Activated naive CD8-positive, alpha-beta T cell treated with anti-CD3 and anti-CD28 coated beads, Interleukin-2, amount 50 U/mL, for 16 hours (primary cell): ENCODE measurements around the gene CGNL1.

Source experiments
- DNase-seq: peaks from one replicate; pipeline ENCODE4 v3.0.0-alpha.2; 2020; ENCODE audit warnings: low read depth, low spot score

Gene CGNL1

DNA sequence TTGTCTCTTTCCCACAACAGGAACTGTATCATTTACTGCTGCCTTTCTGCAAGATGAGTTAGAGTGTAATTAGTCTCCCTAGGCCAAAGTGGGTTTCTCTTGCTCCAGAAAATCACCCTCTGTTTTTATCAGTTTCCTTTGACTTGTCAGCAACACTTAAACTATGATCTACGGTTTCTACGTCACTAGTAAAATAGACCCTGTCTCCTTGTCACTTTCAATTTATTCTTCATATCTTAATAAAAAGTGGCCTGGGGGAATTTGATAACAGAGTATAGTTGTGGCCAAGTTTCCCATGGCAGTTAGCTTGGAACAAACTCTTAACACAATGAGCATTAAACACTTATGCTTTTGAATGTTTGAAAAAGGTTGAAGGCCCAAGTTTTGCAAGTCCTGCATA is 79.6 kb downstream of the CGNL1 start:
- DNase-seq = no peak

DNA sequence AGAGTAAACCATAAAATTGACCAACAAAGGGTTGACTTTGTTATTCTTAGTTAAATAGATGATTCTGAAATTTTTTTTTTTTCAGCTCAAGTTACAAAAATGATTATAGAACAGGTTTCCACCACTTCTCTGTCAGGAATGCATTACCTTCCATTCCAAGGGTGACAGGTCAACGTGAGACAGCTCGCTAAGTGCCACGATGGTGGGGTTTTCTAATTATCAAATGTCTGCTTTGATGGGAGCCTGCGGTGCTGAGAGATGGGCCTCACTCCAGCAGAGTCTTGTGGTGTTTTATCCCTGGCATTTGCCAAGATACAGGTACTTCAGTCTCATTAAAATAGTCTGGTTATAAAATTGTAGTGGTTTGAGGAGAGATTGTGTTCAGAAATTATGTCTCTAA is 80.3 kb downstream of the CGNL1 start:
- DNase-seq = no peak

DNA sequence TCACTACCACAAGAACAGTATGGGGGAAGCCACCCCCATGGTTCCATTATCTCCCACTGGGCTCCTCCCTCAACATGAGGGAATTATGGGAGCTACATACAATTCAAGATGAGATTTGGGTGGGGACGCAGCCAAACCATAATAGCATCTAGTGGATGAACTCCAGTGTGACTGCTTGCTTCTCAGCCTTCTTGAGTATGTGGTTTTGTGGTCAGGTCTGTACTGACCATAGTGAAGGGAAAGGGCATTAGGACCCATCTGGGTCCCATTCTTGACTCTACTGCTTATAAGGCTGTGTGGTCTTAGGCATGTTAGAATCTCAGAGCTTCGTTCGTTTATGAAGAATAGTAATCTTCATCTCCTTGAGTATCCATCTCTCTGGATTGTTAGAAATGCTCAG is 81.4 kb downstream of the CGNL1 start:
- DNase-seq = no peak

DNA sequence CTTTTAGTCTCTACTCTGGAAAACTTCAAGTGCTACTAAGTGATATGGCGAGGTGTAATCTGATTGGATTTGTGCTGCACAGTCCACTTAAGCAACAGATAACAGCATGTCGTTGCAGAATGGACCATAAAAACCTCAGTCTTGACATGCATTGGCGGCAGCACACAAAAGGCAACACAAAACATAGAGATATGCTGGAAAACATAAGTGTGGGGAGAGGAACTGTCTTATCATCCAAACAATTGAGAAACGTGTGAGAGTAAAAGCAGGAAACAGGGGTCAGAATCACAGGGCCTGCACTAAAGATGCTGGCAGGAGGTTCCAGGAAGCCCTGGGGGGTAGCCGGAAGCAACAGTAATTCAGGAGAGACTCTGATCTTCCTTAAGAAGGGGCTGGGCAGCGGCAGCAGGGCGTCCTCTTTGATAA is 82.1 kb downstream of the CGNL1 start:
- no peak for DNase-seq

DNA sequence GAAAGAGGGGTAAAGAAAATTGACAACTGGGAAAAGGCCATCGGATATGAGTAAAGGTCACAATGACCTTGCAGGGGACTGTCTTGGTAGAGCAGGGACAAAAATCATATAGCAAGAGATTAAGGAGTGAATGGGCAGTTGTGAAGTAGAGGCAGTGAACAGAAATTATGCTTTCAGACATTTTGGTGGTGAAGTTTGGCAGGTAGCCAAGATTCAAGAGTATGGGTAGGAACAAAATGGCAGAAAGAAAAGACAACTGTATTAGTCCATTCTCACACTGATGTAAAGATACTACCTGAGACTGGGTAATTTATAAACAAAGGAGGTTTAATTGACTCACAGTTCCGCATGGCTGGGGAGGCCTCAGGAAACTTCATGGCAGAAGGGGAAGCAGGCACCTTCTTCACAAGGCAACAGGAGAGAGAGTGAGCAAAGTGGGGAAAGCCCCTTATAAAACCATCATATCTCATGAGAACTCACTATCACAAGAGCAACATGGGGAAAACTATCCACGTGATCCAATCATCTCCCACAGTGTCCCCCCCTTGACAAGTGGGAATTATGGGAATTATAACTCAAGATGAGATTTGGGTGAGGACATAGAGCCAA is 84.0 kb downstream of the CGNL1 start:
- DNase-seq = no peak

DNA sequence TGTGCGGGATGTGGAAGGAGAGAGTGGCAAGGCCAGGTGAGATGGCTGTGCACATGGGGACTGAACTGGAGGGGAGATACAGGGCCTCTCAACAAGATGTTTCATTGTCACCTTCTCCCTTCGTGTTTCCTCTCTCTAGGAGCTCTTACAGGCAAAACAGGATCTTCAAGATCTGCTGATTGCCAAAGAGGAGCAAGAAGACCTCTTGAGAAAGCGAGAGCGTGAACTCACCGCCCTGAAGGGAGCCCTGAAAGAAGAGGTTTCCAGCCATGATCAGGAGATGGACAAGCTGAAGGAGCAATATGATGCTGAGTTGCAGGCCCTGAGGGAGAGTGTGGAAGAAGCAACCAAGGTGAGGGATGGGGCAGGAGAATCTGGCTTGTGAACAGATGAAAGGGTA is 85.2 kb downstream of the CGNL1 start:
- no peak for DNase-seq

DNA sequence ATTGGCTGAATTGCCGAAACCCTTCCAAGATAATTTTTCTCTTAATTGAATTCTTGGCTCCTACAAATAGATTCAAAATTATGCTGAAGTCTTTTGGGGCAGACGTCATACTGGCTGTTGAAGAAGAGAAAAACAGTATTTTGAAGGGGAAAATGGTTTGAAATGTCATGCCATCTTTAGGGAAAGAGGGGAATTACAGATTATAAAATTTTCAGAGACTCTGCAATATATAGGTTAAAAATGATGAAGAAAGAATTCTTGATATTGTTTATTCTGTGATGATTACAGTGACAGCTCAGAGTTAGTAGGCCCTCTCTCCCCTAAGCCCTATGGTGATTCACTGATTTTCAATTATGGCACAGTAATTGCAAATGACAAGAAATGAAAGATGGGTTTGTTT is 86.1 kb downstream of the CGNL1 start:
- DNase-seq = no peak

DNA sequence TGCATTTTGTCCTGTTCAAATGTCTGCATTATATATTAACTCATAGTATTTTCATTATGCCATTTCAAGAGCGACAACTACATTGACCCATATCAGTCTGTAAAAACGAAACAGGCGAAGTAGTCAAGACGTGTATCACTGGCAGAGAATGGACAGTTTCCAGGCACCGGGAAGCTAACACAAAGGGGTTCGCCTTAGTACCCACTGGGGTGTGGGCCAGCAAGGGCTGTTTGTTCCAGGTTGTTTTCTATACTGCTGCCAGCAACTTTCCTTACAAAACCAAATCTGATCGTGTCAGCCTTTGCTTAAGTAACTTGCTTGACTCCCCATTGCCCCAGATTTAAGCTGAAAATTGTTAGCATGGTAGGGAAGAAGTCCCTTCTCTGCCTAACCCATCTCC is 87.1 kb downstream of the CGNL1 start:
- no peak for DNase-seq

DNA sequence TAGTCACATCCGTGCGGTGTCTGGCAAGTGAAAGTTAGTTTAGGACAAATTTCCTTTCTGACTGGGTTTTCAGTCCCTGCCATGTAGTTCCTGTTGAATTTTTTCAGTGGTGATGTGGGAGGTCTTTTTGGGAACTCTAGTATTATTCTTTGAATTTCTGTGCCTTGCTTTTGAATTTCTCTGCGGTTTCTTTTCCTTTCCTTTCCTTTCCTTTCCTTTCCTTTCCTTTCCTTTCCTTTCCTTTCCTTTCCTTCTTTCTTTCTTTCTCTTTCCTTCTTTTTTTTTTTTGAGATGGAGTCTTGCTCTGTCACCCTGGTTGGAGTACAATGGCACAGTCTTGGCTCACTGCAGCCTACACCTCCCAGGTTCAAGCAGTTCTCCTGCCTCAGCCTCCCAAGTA is 88.2 kb downstream of the CGNL1 start:
- DNase-seq = no peak

DNA sequence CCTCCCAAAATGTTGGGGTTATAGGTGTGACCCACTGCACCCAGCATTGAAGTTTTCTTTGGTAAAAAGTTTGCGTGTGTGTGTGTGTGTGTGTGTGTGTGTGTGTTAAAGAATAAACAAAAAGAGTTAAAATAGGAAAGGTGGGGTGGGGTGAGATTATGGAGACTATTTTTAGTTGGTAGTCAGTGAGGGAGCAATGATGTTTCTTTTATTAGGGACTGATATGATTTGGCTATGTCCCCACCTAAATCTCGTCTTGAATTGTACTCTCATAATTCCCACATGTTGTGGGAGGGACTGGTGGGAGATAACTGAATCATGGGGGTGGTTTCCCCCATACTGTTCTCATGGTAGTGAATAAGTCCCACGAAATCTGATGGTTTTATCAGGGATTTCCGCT is 92.2 kb downstream of the CGNL1 start:
- no peak for DNase-seq

DNA sequence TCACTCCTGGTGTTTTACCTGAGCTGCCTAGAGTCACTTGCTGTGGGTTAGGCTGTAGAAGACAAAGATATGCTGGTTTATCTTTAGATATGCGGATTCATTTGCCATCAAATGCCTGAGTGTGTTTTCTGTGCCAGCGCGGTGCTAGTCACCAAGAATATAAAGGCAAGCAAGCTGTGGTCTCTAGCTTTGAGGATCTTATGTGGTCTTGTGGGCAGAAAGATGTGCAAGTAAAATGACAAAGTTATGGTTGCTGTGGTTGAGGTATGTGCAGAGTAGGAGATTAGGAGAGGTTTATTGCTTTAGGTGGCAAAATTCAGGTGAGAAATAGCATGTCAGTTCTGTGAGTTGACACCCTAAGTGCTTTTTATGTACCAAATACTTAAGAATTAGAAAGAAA is 94.2 kb downstream of the CGNL1 start:
- no peak for DNase-seq

DNA sequence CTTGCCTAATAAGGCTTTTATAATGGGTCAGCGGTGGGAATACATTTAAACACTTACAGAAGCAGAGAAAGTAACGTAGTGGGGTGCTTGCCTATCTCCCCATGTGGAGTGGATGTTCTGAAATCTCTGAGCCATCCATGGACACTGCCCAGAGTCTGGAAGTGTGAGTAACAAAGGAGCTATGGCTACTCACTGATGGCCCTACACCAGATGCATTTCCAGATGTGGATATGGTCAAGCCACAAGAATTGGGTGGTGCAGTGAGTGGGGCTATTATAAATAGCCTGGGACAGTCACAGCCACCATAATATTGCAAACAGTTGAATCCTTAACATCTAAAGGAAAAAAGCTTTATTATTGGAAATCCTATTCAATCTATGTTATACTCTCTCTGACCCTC is 96.6 kb downstream of the CGNL1 start:
- no peak for DNase-seq

DNA sequence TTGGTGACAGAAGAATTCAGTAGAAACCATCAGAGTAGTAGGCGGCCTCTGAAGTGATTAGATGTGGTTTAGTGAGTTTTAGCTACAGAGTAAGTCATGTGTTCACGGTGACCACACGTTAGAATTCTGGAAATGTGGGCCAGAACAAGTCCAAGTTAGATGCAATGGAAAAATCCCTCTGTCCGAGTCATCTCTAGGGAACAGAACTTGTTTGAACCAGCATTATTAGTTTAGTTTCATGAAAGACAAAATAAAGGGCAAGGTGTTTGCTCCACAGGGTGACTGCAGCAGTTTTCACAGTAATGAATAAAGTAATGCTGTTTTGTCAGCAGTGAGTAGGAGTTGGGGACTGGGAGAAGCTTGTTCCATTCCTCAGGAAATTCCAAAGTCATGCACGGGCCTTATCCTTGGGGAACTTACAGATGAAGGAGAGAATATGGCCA is 100.2 kb downstream of the CGNL1 start:
- DNase-seq = no peak

DNA sequence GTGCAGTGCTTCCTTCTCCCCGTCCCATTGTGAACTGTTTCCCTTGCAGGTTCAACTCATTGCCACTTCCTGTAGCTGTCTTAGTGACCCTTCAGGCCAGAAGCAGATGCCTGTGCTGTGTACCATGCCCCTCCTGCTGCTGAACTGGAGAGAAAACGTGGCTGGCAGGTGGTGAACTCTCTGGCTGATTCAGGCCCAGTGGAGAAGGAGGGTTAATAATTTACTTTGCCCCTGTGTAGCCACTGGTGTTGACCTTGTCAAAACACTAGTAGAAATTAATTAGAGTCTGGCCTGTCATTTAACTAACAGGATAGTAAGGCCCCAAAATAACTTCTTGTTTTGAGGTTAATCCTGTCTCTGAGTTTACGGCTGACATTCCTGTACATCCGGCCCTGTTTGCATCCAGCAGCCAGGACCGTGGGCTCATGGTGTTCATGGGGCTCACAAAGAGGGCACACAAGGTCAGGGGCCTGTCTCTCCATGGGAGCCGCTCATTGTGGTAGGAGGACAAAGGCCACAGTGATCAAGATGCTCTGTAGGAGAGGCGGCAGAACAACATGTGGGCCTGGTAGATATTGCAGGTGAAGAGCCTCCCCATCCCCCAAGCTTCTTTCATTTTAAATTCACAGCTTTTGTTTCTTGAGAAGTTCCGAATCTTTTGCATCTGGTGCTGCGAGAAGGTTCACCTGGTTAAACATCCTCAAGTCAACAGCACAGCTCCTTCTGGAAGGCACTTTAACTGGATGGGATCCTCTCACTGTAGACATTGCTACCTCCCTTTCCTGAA is 101.6 kb downstream of the CGNL1 start:
- DNase-seq = no peak

DNA sequence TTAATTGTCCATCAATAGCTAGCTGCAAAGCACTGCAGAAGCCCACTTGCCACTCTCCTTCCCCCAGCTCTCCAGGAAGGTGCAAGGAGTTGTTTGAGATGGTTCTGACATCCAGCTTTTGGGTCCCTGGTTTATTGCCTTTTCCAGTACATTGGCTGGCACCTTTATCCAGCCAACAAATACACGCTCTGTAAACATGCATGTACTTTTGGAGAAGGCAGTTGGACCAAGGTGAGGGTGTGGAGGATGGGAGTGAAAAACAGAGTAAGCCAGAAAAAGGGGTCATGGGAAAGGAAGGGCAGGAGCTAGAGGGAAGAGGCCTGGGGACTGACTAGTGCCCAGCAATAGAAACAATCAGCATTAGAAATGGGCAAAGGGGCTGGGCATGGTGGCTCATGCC is 102.7 kb downstream of the CGNL1 start:
- no peak for DNase-seq

DNA sequence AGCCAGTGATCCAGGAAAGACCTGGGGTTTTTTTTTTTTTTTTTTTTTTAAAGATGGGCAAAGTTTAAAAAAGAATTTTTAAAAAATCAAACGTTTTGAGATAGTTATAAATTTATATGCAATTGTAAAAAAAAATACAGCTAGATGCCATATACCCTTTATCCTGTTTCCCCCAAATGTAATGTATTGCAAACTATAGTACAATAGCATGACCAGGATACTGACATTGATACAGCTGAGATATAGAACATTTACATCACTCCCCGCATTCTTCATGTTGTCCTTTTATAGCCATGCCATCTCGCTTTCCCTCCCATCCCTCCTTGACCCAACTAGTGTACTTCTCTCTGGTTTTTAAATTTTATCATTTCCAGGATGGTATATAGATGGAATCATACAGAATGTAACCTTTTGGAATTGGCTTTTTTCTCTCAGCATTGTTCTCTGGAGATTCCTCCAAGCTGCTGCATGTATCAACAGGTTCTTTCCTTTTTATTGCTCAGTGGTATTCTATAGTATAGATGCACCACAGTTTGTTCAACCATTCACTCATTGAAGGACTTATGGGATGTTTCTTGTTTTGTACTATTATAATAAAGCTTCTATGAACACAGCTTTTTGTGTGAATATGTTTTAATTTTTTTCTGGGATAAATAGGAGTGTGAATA is 104.9 kb downstream of the CGNL1 start:
- no peak for DNase-seq

DNA sequence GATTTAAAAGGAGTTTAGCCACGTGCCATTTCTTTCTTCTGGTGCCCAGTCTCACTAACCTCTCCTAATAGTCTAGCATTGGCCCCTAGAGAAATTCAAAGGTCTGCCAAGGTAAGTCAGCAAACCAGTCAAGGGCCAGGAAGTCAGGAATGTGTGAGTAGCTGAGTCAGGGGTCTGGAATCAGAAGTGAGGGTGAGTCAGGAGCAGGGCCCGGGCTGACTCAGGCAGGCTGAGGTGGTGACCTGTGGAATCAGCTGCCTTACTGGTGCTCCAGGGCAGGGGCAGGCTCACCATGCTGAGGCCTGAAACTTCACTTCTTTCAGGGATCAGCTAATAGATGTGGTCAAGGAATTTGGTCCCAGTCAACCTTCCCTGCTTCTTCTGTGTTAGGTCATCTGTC is 109.6 kb downstream of the CGNL1 start:
- no peak for DNase-seq

DNA sequence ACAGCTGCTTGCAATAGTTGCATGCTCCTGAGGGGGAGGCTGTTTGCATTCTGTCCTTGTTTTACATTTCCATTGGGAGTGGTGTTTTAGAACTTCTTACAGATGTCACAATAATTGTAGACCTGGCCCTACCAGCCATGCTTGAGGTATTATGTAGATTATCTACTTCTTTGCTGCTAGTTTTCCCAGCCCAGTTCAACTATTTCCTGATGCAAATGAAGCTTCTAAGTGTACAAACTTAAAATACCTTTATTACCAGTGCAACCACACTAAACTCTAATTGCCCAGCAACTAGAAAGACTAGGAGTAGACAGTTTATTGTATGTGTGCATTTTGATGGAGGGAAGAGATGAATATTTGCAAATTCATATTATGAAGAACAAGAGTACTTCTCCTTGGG is 110.5 kb downstream of the CGNL1 start:
- DNase-seq = no peak

DNA sequence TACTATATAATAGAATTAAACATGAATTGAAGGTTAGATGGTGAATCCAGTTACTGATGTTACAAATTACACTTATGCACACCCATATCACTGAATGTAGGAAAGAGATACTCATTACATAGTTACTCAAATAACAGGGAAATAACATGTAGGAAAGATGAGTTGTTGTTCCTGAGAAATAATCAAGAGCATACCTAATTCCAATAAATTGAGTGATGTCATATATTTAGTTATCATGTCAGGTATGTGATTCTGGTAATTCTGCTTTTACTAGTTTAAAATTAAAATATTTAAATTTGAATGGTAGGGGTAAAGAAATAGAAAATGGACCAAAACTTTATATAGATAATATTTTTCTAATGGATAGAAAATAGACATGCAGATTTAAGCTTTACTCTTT is 112.8 kb downstream of the CGNL1 start:
- no peak for DNase-seq

DNA sequence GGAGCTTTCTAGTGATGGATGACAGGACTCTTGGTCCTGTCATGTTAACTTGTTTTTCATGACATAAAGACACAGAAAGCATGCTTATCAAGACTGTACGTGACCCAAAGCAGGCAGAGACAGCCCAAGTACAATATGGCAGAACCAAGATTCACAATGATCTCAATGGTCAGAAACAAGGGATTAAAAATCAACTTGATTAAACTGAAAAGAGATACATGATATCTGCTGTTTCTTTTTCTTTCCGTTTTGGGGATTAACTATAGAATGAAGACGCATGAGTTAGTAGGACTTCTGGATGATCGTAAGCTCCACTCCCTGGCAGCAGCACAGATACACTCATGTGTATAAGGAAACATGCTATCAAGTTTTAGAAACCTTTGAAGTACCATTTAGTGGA is 117.0 kb downstream of the CGNL1 start:
- no peak for DNase-seq

DNA sequence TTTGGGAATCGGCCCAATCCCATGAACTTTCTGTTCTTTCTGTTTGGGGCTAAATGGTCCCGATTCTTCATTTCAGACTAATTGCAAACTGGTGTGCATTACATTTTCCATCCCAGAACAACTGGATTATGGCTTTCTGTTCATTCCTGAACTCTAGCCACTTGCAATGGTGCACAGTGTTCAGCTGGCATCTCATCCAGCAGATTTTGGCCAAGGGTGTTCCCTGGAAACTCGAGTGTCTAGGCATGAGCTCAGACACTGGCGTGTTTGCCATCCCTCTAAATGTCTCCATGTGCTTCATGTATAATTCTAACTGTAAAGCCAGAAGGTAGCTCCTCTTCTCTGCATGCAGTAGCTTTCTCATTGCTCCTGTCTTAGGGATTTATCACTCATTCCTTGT is 118.3 kb downstream of the CGNL1 start:
- no peak for DNase-seq

DNA sequence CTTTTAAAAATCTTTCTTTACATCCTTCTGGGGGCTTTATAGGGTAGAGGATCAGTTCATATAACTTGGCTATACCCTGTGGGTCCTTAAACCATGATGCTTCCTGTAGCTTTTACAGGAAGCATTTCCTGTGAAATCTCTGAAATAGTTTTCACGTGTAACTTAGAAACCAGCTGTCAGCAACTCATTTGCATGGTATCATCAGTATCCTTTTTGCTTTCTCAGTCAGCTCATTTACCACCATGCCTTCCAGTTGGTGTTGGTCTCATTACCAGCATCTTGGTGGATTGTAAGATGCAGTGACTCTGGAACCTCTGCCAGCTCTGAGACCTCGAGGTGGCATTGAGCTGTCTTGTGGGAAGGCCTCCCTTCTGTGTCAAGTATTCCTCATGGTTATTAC is 118.7 kb downstream of the CGNL1 start:
- DNase-seq = no peak

DNA sequence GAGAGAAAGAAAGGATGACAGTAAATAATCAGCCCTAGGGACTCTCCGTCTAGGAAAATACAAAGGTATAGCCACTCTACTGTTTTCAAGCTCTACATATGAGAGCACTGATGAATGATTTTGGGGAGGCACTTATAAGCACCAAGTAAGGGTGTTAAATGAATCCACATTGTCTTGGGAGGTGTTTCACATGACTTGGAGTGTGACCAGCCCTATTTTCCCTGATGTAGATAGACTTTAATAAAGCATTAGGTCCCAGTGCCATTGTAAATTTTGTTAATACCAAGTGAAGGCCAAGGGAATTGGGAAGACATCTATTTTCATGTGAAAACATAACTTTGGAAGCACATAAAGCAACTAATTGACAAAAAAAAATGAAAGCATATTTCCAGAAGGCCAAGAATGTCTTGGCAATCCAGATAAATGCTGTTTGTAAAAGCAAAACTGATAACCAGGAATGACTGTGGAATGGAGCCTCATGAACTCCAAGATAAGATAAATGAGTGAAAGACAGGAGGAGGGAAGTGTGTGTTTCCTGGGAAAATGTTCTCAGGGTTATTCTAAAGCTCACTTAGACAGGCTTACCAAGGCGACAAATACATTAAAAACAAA is 119.4 kb downstream of the CGNL1 start:
- DNase-seq = no peak
